Nephron (organoid): ENCODE data around the gene NEGR1.

Source experiments
- H3K27ac Mint-ChIP-seq, 3 experiments: 2 replicates each; pipeline ENCODE4 v1.8.0; 2020; ENCODE audit warnings: mixed read lengths in 3 of 3, mild to moderate bottlenecking in 2 of 3, moderate library complexity in 1 of 3
- H3K27me3 Mint-ChIP-seq: 2 replicates; pipeline ENCODE4 v1.8.0; 2021; ENCODE audit warnings: low read depth, mild to moderate bottlenecking, moderate library complexity, mixed read lengths
- H3K36me3 Mint-ChIP-seq: 2 replicates; pipeline ENCODE4 v1.8.0; 2020; ENCODE audit warnings: low read depth, mixed read lengths
- H3K4me1 Mint-ChIP-seq: 2 replicates; pipeline ENCODE4 v1.8.0; 2020; ENCODE audit warnings: mixed read lengths
- H3K4me3 Mint-ChIP-seq, 3 experiments: 2 replicates each; pipeline ENCODE4 v1.8.0; 2020; ENCODE audit warnings: mild to moderate bottlenecking in 3 of 3, mixed read lengths in 3 of 3, moderate library complexity in 2 of 3
- H3K9me3 Mint-ChIP-seq: 2 replicates; pipeline ENCODE4 v1.8.0; 2020; ENCODE audit warnings: mixed read lengths
- TF ChIP-seq, protein P1 (sequence below), 3 experiments: fragments of 200-600 bp; sonication (generic); IDR thresholded peaks; one replicate each; pipeline ENCODE4 v1.5.0; 2021; ENCODE audit warnings: antibody characterized with exemption in 3 of 3; ENCODE audit not compliant: unreplicated experiment in 3 of 3

Gene NEGR1

GRCh38 chr1:71364236-71364635 is 918.1 kb downstream of the NEGR1 start:
- Mint-ChIP-seq H3K27ac (no peak overlapping the region), H3K4me3 (no peak overlapping the region), H3K36me3 (no peaks in the 10 kb centered on the region), H3K9me3 (no peaks in the 10 kb centered on the region), H3K27me3 (no peaks in the 10 kb centered on the region), H3K4me1 (no peaks in the 10 kb centered on the region)
- TF ChIP-seq, protein P1, sequence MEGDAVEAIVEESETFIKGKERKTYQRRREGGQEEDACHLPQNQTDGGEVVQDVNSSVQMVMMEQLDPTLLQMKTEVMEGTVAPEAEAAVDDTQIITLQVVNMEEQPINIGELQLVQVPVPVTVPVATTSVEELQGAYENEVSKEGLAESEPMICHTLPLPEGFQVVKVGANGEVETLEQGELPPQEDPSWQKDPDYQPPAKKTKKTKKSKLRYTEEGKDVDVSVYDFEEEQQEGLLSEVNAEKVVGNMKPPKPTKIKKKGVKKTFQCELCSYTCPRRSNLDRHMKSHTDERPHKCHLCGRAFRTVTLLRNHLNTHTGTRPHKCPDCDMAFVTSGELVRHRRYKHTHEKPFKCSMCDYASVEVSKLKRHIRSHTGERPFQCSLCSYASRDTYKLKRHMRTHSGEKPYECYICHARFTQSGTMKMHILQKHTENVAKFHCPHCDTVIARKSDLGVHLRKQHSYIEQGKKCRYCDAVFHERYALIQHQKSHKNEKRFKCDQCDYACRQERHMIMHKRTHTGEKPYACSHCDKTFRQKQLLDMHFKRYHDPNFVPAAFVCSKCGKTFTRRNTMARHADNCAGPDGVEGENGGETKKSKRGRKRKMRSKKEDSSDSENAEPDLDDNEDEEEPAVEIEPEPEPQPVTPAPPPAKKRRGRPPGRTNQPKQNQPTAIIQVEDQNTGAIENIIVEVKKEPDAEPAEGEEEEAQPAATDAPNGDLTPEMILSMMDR (IDR thresholded peaks at IDR 0.05; ENCODE audit: unreplicated experiment in 3 of 3) = no peak

DNA sequence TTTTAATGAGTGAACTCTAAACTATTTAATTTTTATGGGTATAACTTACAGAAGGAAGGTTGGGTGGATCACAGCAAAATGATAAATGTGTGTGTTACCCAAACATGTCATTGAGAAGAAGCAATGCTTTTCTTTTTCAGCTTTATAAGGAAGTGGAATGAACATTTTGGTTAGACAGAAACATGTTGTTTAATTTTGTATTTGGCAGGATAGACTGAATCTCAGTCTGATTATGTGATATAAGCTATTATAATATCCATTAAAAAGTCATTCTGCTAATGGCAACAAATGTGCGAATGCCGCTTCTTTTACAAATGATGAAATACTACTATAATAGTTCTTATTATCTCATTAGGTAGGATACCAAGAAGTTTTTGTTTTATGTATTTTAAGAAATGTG is 919.6 kb downstream of the NEGR1 start:
- H3K27me3 Mint-ChIP-seq = no peaks in the 10 kb centered on the region
- H3K4me3 Mint-ChIP-seq = no peak overlapping the region
- TF ChIP-seq, protein P1 (IDR thresholded peaks at IDR 0.05; ENCODE audit: unreplicated experiment in 3 of 3) = no peak
- H3K27ac Mint-ChIP-seq = no peak overlapping the region
- no peaks in the 10 kb centered on the region for H3K9me3 Mint-ChIP-seq
- H3K36me3 Mint-ChIP-seq = no peaks in the 10 kb centered on the region
- no peaks in the 10 kb centered on the region for H3K4me1 Mint-ChIP-seq

GRCh38 chr1:71362076-71362475 is 920.3 kb downstream of the NEGR1 start:
- Mint-ChIP-seq H3K9me3 (no peaks in the 10 kb centered on the region), H3K36me3 (no peaks in the 10 kb centered on the region), H3K4me1 (no peaks in the 10 kb centered on the region), H3K4me3 (no peak overlapping the region), H3K27ac (no peak overlapping the region), H3K27me3 (no peaks in the 10 kb centered on the region)
- TF ChIP-seq, protein P1 (IDR thresholded peaks at IDR 0.05; ENCODE audit: unreplicated experiment in 3 of 3) = no peak

GRCh38 chr1:71357708-71358107 is 924.6 kb downstream of the NEGR1 start:
- Mint-ChIP-seq H3K9me3 (no peaks in the 10 kb centered on the region), H3K4me3 (no peak overlapping the region), H3K27ac (no peak overlapping the region), H3K4me1 (no peaks in the 10 kb centered on the region), H3K36me3 (no peaks in the 10 kb centered on the region), H3K27me3 (no peaks in the 10 kb centered on the region)
- TF ChIP-seq, protein P1 (IDR thresholded peaks at IDR 0.05; ENCODE audit: unreplicated experiment in 3 of 3) = no peak

DNA sequence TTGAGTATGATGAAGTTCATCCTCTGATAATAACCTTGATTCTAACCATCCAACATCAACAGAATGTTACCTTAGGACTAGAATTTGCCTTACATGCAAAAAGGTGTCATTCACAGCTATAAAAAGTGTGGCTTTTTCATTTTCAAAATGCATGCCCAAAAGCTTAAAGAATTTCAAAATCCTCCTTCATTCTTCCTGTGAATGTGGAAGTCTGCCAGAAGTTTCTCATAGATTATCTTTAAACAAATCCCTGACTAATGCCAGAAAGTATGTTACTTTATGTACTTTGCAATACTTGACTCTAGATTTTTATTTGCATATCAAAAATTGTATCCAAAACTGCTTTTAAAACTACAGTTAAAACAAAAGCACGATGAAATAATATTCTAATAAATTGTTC is 930.9 kb downstream of the NEGR1 start:
- H3K9me3 Mint-ChIP-seq = no peaks in the 10 kb centered on the region
- H3K27ac Mint-ChIP-seq = no peak overlapping the region
- no peaks in the 10 kb centered on the region for H3K4me1 Mint-ChIP-seq
- TF ChIP-seq, protein P1 (IDR thresholded peaks at IDR 0.05; ENCODE audit: unreplicated experiment in 3 of 3) = no peak
- no peak overlapping the region for H3K4me3 Mint-ChIP-seq
- no peaks in the 10 kb centered on the region for H3K36me3 Mint-ChIP-seq
- no peaks in the 10 kb centered on the region for H3K27me3 Mint-ChIP-seq

DNA sequence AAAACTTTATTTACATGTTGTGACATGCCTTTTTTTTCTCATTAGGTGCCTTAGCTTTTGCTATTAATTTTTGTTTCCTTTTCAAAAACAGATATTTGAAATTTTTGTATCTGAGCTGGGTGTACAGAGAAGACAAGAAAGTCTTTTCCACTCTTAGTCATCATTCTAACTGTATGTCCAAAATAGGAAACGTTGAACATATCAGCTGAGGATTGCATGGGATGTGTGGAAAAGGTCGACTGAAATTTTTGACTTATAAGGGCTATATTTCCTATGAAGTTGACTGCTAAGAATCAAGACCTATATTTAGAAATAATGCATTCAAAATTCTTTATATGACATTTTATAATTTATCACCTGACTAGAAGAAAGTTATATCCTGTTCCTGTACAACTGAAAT is 931.5 kb downstream of the NEGR1 start:
- H3K4me3 Mint-ChIP-seq = no peak overlapping the region
- no peaks in the 10 kb centered on the region for H3K9me3 Mint-ChIP-seq
- no peaks in the 10 kb centered on the region for H3K27me3 Mint-ChIP-seq

More for the DNA sequence above, 931.5 kb downstream of the NEGR1 start:
- no peaks in the 10 kb centered on the region for H3K36me3 Mint-ChIP-seq
- TF ChIP-seq, protein P1 (IDR thresholded peaks at IDR 0.05; ENCODE audit: unreplicated experiment in 3 of 3) = no peak
- H3K27ac Mint-ChIP-seq = no peak overlapping the region
- H3K4me1 Mint-ChIP-seq = no peaks in the 10 kb centered on the region
